Kidney (tissue), 14 donors: ENCODE measurements around the gene SLC1A7. TPM values are rescaled to one million over a fixed set of nuclear protein-coding genes. Genes with fewer than 3 reads are reported as not detected.

ENCODE experiments used
- DNase-seq, 5 donors: peaks; one replicate each; pipeline ENCODE4 v3.0.0-alpha.2; 2013 to 2020
- FAIRE-seq: peaks from 2 replicates; lab custom pipeline; 2012; peaks lifted over from hg19 to GRCh38; lab: Jason Lieb, UNC
- H3K27ac ChIP-seq, 2 donors: one replicate each; pipeline ENCODE4 v1.7.0; 2013; ENCODE audit warnings: low read depth in 2 of 2, low read length in 2 of 2, inconsistent platforms in 1 of 2
- H3K27me3 ChIP-seq: one replicate; pipeline ENCODE4 v1.7.1; 2013; ENCODE audit warnings: low read length, inconsistent platforms; ENCODE audit not compliant: control insufficient read depth, insufficient read depth
- H3K36me3 ChIP-seq, 3 donors: one replicate each; pipeline versions ENCODE4 v1.7.0 to v1.7.1; 2013; ENCODE audit warnings: low read length in 3 of 3, control low read depth in 1 of 3, inconsistent platforms in 1 of 3; ENCODE audit not compliant: insufficient read depth in 3 of 3, control insufficient read depth in 2 of 3
- H3K4me1 ChIP-seq, 3 donors: one replicate each; pipeline versions ENCODE4 v1.7.0 to v1.7.1; 2013; ENCODE audit warnings: low read length in 3 of 3, inconsistent platforms in 1 of 3, low read depth in 1 of 3; ENCODE audit not compliant: control insufficient read depth in 2 of 3, insufficient read depth in 2 of 3
- H3K4me3 ChIP-seq, 3 donors: one replicate each; pipeline versions ENCODE4 v1.7.0 to v1.8.1; 2013; ENCODE audit warnings: low read length in 3 of 3, control low read depth in 1 of 3, inconsistent platforms in 1 of 3
- H3K9ac ChIP-seq, 3 donors: one replicate each; pipeline versions ENCODE4 v1.7.0 to v1.7.1; 2013; ENCODE audit warnings: low read length in 3 of 3, control low read depth in 1 of 3, inconsistent platforms in 1 of 3
- H3K9me3 ChIP-seq, 3 donors: one replicate each; pipeline versions ENCODE4 v1.7.0 to v1.7.1; 2013; ENCODE audit warnings: low read length in 3 of 3, control low read depth in 1 of 3, inconsistent platforms in 1 of 3; ENCODE audit not compliant: control insufficient read depth in 2 of 3, insufficient read depth in 1 of 3
- intact Hi-C: fragments of 100-400 bp; cut with DNase I; formaldehyde crosslinking; loops from one replicate; pipeline ENCODE4 v1.11.1; 2022
- polyA plus RNA-seq: library from polyadenylated mRNA; stranded (reverse); fragments of 350-450 nt; fragmentation: Illumina TruSeq; extraction: RNeasy Lipid Tissue Mini Kit (QIAGEN cat#74804); gene quantifications from one replicate; pipeline ENCODE4 v1.2.3, GENCODE V29; 2014; ENCODE audit warnings: low read depth, low replicate concordance; ENCODE audit not compliant: insufficient read depth
- total RNA-seq: library from RNA; stranded (reverse); fragmentation: NEBNext Ultra II Directional; extraction: Animal tissue kit (Norgen Biotek cat#: 25700); gene quantifications from one replicate; pipeline ENCODE4 v1.2.1, GENCODE V29; 2021
- TF ChIP-seq, protein P1 (sequence below): IDR thresholded peaks from 3 replicates; pipeline ENCODE4 v1.5.1; 2012; ENCODE audit warnings: mild to moderate bottlenecking, moderate library complexity, borderline replicate concordance; ENCODE audit not compliant: insufficient read depth; ENCODE audit errors: extremely low read depth
- donor health status: control.
- donor health status: control.
- donor health status: control.
- donor health status: control.
- donor health status: control.
- donor health status: DM: yes; HTN: yes; CAD: no.
- donor health status: Normal renal cell carcinoma (clear cell type).

Gene SLC1A7
- total and polyA plus RNA-seq, 2 donors from 2014 or later: 1.0 TPM; not detected in 1

GRCh38 chr1:53111073-53111556 lies 31.3 kb downstream of the SLC1A7 start:
- Histone ChIP-seq H3K9ac (no peak overlapping the region), H3K27ac (no peak overlapping the region), H3K4me1 (no peaks in the 10 kb centered on the region), H3K9me3 (no peaks in the 10 kb centered on the region), H3K27me3 (no peaks in the 10 kb centered on the region), H3K4me3 (no peak overlapping the region), H3K36me3 (no peaks in the 10 kb centered on the region)
- intact Hi-C loops: no loop called here
- TF ChIP-seq, protein P1, sequence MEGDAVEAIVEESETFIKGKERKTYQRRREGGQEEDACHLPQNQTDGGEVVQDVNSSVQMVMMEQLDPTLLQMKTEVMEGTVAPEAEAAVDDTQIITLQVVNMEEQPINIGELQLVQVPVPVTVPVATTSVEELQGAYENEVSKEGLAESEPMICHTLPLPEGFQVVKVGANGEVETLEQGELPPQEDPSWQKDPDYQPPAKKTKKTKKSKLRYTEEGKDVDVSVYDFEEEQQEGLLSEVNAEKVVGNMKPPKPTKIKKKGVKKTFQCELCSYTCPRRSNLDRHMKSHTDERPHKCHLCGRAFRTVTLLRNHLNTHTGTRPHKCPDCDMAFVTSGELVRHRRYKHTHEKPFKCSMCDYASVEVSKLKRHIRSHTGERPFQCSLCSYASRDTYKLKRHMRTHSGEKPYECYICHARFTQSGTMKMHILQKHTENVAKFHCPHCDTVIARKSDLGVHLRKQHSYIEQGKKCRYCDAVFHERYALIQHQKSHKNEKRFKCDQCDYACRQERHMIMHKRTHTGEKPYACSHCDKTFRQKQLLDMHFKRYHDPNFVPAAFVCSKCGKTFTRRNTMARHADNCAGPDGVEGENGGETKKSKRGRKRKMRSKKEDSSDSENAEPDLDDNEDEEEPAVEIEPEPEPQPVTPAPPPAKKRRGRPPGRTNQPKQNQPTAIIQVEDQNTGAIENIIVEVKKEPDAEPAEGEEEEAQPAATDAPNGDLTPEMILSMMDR: no peak
- DNase-seq (no peak), FAIRE-seq (no peak)

DNA sequence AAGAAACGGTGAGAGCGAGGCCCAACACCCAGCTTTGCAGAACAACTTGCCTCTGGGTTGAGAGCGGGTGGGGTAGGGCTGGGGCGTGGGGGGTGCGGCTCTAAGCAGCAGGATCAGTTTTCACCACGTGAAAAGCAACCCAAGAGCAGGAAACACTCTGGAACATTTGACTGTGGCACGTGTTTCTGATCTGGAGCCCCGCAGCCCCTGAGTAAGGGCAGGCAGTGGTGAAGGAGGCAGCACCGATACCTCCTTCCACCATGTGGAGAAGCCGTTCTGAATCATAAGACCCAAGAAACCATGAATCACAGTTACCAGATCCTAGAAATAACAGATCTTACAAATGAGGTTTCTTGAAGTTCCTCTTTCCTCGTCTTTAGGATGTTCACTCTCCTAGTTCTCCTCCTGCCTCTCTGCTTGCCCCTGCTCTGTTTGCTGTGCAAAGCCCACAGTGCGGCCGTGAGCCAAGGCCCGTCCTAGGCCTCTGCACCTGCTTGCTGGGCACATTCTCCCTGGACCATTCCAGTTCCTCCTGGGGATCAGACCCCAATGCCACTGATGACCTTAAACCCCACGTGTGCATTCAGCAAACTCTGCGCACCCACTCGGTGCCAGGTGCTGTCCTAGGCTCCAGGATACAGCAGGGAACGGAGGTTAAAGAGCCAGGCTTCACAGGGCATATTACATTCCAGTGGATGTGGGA lies 31.9 kb downstream of the SLC1A7 start:
- intact Hi-C loops: no loop called here
- Histone ChIP-seq H3K27ac (no peak overlapping the region), H3K4me3 (no peak overlapping the region), H3K36me3 (no peaks in the 10 kb centered on the region), H3K4me1 (no peaks in the 10 kb centered on the region), H3K9ac (no peak overlapping the region), H3K27me3 (no peaks in the 10 kb centered on the region), H3K9me3 (no peaks in the 10 kb centered on the region)
- peak in 3 of 5 donors; percentile 60 to 66 (median 65) for DNase-seq
- TF ChIP-seq, protein P1: no peak
- no peak for FAIRE-seq

DNA sequence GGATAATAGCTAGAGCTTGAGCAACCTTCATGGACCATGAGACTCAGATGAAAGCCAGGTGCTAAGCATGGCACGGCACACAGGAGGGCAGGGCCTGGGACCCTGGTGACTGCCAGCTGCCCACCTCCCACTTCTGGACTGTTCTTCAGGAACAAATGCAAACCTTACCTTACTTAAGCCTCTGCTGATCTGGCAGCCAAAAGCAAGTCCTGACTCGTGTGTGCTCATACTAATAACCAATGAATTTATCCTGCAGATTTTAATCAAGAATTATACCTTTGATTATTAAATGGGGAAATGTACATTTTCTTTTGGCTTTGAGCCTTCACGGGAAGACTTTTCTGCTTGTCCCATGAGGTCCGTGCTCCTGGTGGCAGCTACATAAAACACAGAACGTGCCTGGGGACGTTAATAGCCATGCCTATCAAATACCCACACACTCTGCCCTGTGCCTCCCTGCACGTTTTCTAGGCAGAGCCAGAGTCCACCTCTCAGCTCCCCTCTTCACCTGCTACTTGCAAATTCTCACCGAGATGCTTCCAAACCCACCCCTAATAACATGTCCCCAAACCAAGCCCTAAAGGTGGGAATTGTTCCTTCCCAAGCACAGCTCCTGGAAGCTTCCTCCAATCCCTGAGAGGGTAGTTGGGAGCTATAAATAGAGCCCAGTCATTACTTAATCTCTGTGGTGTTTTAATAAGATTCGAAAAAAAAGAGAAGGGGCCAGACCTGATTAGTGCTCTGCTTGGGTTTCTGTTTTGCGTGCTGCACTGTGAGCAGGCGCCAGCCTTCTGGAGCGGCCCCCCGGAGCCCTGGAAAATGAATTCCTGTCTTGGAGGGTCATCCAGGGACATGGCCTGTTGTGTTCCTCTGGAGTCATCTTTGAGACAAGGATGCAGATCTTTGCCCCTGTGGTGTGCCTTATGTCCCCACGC lies 33.5 kb downstream of the SLC1A7 start:
- Histone ChIP-seq H3K4me1 (no peaks in the 10 kb centered on the region), H3K9me3 (no peaks in the 10 kb centered on the region), H3K36me3 (no peaks in the 10 kb centered on the region), H3K27me3 (no peaks in the 10 kb centered on the region), H3K9ac (no peak overlapping the region), H3K27ac (no peak overlapping the region), H3K4me3 (no peak overlapping the region)
- intact Hi-C loops: no loop called here
- no peak for DNase-seq
- FAIRE-seq: no peak
- TF ChIP-seq, protein P1: no peak
